Neuronal stem cell (in vitro differentiated cells): ENCODE measurements around the gene TDRD9.

Experiments used
- DNase-seq: peaks from one replicate; pipeline ENCODE4 v3.0.0-alpha.2; 2013; ENCODE audit warnings: low spot score
- H2AFZ ChIP-seq: one replicate; pipeline ENCODE4 v1.6.1; 2013; ENCODE audit warnings: mild to moderate bottlenecking, low read length, inconsistent platforms
- H2AK5ac ChIP-seq: 2 replicates; pipeline ENCODE4 v1.6.1; 2013; ENCODE audit warnings: low read depth, mild to moderate bottlenecking, inconsistent platforms, low read length, moderate library complexity, mixed read lengths
- H2BK120ac ChIP-seq: 2 replicates; pipeline ENCODE4 v1.6.1; 2013; ENCODE audit warnings: low read depth, mild to moderate bottlenecking, inconsistent platforms, low read length, moderate library complexity, mixed read lengths
- H2BK12ac ChIP-seq: one replicate; pipeline ENCODE4 v1.6.1; 2013; ENCODE audit warnings: low read length, inconsistent platforms
- H2BK15ac ChIP-seq: 2 replicates; pipeline ENCODE4 v1.6.1; 2013; ENCODE audit warnings: mild to moderate bottlenecking, low read length, inconsistent platforms, mixed read lengths
- H2BK5ac ChIP-seq: one replicate; pipeline ENCODE4 v1.6.1; 2013; ENCODE audit warnings: inconsistent platforms, mild to moderate bottlenecking, low read length, moderate library complexity
- H3K14ac ChIP-seq: one replicate; pipeline ENCODE4 v1.6.1; 2013; ENCODE audit warnings: low read length, inconsistent platforms
- H3K18ac ChIP-seq: 2 replicates; pipeline ENCODE4 v1.6.1; 2013; ENCODE audit warnings: low read length, inconsistent platforms
- H3K23ac ChIP-seq: 2 replicates; pipeline ENCODE4 v1.6.1; 2013; ENCODE audit warnings: low read depth, mild to moderate bottlenecking, mixed read lengths, low read length, inconsistent platforms; ENCODE audit not compliant: poor library complexity
- H3K27ac ChIP-seq: replicated peaks from 3 replicates; pipeline ENCODE4 v1.5.1; 2013; ENCODE audit warnings: low read length, inconsistent platforms
- H3K27me3 ChIP-seq, 3 experiments: 2 replicates each; pipeline ENCODE4 v1.6.1; 2013; ENCODE audit warnings: low read length in 3 of 3, mild to moderate bottlenecking in 2 of 3, inconsistent platforms in 1 of 3, low read depth in 1 of 3, mixed read lengths in 1 of 3, moderate library complexity in 1 of 3; ENCODE audit not compliant: control insufficient read depth in 3 of 3, insufficient read depth in 3 of 3
- H3K36me3 ChIP-seq, 2 donors: replicated peaks in 1 of 2; 2 replicates each; pipeline ENCODE4 v1.6.1; 2013; ENCODE audit warnings: low read length in 2 of 2; ENCODE audit not compliant: control insufficient read depth in 2 of 2, insufficient read depth in 2 of 2
- H3K4ac ChIP-seq: 2 replicates; pipeline ENCODE4 v1.6.1; 2013; ENCODE audit warnings: inconsistent platforms, mild to moderate bottlenecking, low read length, moderate library complexity
- H3K4me1 ChIP-seq, 2 donors: 1 replicate in 1 of 2; 2 replicates in 1 of 2; pipeline ENCODE4 v1.6.1; 2013; ENCODE audit warnings: low read length in 2 of 2, low read depth in 1 of 2; ENCODE audit not compliant: control insufficient read depth in 2 of 2, insufficient read depth in 1 of 2
- H3K4me2 ChIP-seq: one replicate; pipeline ENCODE4 v1.6.1; 2013; ENCODE audit warnings: mild to moderate bottlenecking, low read length, inconsistent platforms; ENCODE audit not compliant: insufficient read depth, poor library complexity, severe bottlenecking
- H3K4me3 ChIP-seq, 2 donors: 2 replicates each; pipeline ENCODE4 v1.5.1; 2013; ENCODE audit warnings: low read length in 2 of 2, mild to moderate bottlenecking in 2 of 2, inconsistent platforms in 1 of 2, moderate library complexity in 1 of 2
- H3K79me1 ChIP-seq: one replicate; pipeline ENCODE4 v1.6.1; 2013; ENCODE audit warnings: low read depth, mild to moderate bottlenecking, inconsistent platforms, low read length, moderate library complexity
- H3K9ac ChIP-seq: one replicate; pipeline ENCODE4 v1.6.1; 2013; ENCODE audit warnings: mild to moderate bottlenecking, low read depth, low read length, inconsistent platforms; ENCODE audit not compliant: poor library complexity
- H3K9me3 ChIP-seq, 2 donors: replicated peaks in 1 of 2; 2 replicates each; pipeline versions ENCODE3 to v1.6.1; 2013; ENCODE audit warnings: low read length in 2 of 2, mild to moderate bottlenecking in 2 of 2, inconsistent platforms in 1 of 2, low read depth in 1 of 2, mixed read lengths in 1 of 2, moderate library complexity in 1 of 2; ENCODE audit not compliant: control insufficient read depth in 2 of 2, insufficient read depth in 1 of 2
- H4K8ac ChIP-seq: one replicate; pipeline ENCODE4 v1.6.1; 2013; ENCODE audit warnings: low read depth, mild to moderate bottlenecking, inconsistent platforms, low read length, moderate library complexity
- H4K91ac ChIP-seq: one replicate; pipeline ENCODE4 v1.6.1; 2013; ENCODE audit warnings: low read length, low read depth, mild to moderate bottlenecking, inconsistent platforms; ENCODE audit not compliant: poor library complexity
- WGBS, 2 donors: extraction: QIAGEN DNeasy Blood & Tissue Kit; methylation state at CpG; one replicate each; pipeline ENCODE4 v1.1.7; 2013; ENCODE audit warnings: missing lambda C conversion rate in 2 of 2, mixed read lengths in 1 of 2; ENCODE audit not compliant: insufficient read length in 2 of 2, insufficient replicate concordance in 1 of 2; ENCODE audit errors: extremely low coverage in 2 of 2; 5-methylcytosine and 5-hydroxymethylcytosine counted together

The TDRD9 gene

GRCh38 chr14:103935102-103935501 lies 6.8 kb downstream of the TDRD9 start:
- no CpG with 5 or more reads among the region's 2 CpGs for WGBS, 2 donors
- H3K4me1 ChIP-seq, result no peaks in the 10 kb centered on the region
- H3K14ac ChIP-seq, result no peak overlapping the region
- no peak overlapping the region for H3K23ac ChIP-seq
- no peak overlapping the region for H2BK5ac ChIP-seq
- H2BK12ac ChIP-seq, result no peak overlapping the region
- DNase-seq, result no peak
- H3K27me3 ChIP-seq, result peaks cover 0 to 45% (median 0%) of the 10 kb centered on the region in 3 experiments
- no peak overlapping the region for H2BK15ac ChIP-seq
- H4K8ac ChIP-seq, result no peak overlapping the region
- H3K36me3 ChIP-seq, result no peaks in the 10 kb centered on the region
- no peak overlapping the region for H3K27ac ChIP-seq
- no peaks in the 10 kb centered on the region for H3K79me1 ChIP-seq
- no peak overlapping the region for H2BK120ac ChIP-seq
- no peak overlapping the region for H3K18ac ChIP-seq
- no peaks in the 10 kb centered on the region for H3K9me3 ChIP-seq
- no peak overlapping the region for H4K91ac ChIP-seq
- H3K4me3 ChIP-seq, result no peak overlapping the region
- no peak overlapping the region for H2AK5ac ChIP-seq
- H3K9ac ChIP-seq, result no peak overlapping the region
- H3K4ac ChIP-seq, result no peak overlapping the region
- H3K4me2 ChIP-seq, result no peak overlapping the region
- H2AFZ ChIP-seq, result no peak overlapping the region

- Histone ChIP-seq H2AFZ (no peak overlapping the region), H3K4ac (no peak overlapping the region), H2AK5ac (no peak overlapping the region), H3K4me3 (no peak overlapping the region), H3K36me3 (no peaks in the 10 kb centered on the region), H2BK15ac (no peak overlapping the region), H2BK120ac (no peak overlapping the region), H4K8ac (no peak overlapping the region), H4K91ac (no peak overlapping the region), H3K9ac (no peak overlapping the region), H2BK5ac (no peak overlapping the region), H3K27me3 (peaks cover 0 to 42% (median 0%) of the 10 kb centered on the region in 3 experiments), H3K18ac (no peak overlapping the region), H3K14ac (no peak overlapping the region), H3K4me1 (no peaks in the 10 kb centered on the region), H2BK12ac (no peak overlapping the region), H3K23ac (no peak overlapping the region), H3K4me2 (no peak overlapping the region), H3K27ac (no peak overlapping the region), H3K9me3 (no peaks in the 10 kb centered on the region), H3K79me1 (no peaks in the 10 kb centered on the region)
- DNase-seq, result no peak
- WGBS, 2 donors, result no CpG with 5 or more reads among the region's 7 CpGs
Measured at GRCh38 chr14:103941462-103941861, 13.2 kb downstream of the TDRD9 start.

GRCh38 chr14:103941973-103942736 lies 13.9 kb downstream of the TDRD9 start, which contains the start of gene RD3L:
Gene RD3L (minus strand): TSS chr14:103942529. CDS start chr14:103941695, 834 bp downstream.
- WGBS, 2 donors, result no CpG with 5 or more reads among the region's 14 CpGs
- H3K18ac ChIP-seq, result no peak within 1 kb of the TSS
- no peak within 1 kb of the TSS for H3K4me3 ChIP-seq

GRCh38 chr14:103943673-103944072 lies 15.4 kb downstream of the TDRD9 start:
- Histone ChIP-seq H2BK5ac (no peak overlapping the region), H3K4ac (no peak overlapping the region), H2AK5ac (no peak overlapping the region), H3K36me3 (no peaks in the 10 kb centered on the region), H2BK120ac (no peak overlapping the region), H3K4me2 (no peak overlapping the region), H2BK12ac (no peak overlapping the region), H3K27ac (no peak overlapping the region), H3K14ac (no peak overlapping the region), H3K4me1 (no peaks in the 10 kb centered on the region), H3K27me3 (peaks cover 0 to 36% (median 0%) of the 10 kb centered on the region in 3 experiments), H3K23ac (no peak overlapping the region), H3K4me3 (no peak overlapping the region), H3K18ac (no peak overlapping the region), H2AFZ (no peak overlapping the region), H3K9me3 (no peaks in the 10 kb centered on the region), H2BK15ac (no peak overlapping the region), H3K9ac (no peak overlapping the region), H4K91ac (no peak overlapping the region), H3K79me1 (no peaks in the 10 kb centered on the region), H4K8ac (no peak overlapping the region)
- DNase-seq, result no peak
- WGBS, 2 donors, result no CpG with 5 or more reads among the region's 5 CpGs

More at GRCh38 chr14:103941973-103942736, 13.9 kb downstream of the TDRD9 start, which contains the start of gene RD3L:
- Histone ChIP-seq H2AK5ac (no peak within 1 kb of the TSS), H2BK5ac (no peak within 1 kb of the TSS), H2AFZ (no peak within 1 kb of the TSS), H2BK120ac (no peak within 1 kb of the TSS), H3K9ac (no peak within 1 kb of the TSS), H2BK15ac (no peak within 1 kb of the TSS), H3K9me3 (no peaks in the 10 kb centered on the region), H4K91ac (no peak within 1 kb of the TSS), H3K4me1 (no peaks in the 10 kb centered on the region), H3K79me1 (no peaks in the 10 kb centered on the region), H3K27me3 (peaks cover 0 to 40% (median 0%) of the 10 kb centered on the region in 3 experiments), H3K27ac (no peak within 1 kb of the TSS), H3K23ac (no peak within 1 kb of the TSS), H3K4ac (no peak within 1 kb of the TSS), H3K36me3 (no peaks in the 10 kb centered on the region), H4K8ac (no peak within 1 kb of the TSS), H2BK12ac (no peak within 1 kb of the TSS), H3K4me2 (no peak within 1 kb of the TSS), H3K14ac (no peak within 1 kb of the TSS)
- no peak for DNase-seq
